ENCODE measurements around the gene CNTN5.

The CNTN5 gene

DNA sequence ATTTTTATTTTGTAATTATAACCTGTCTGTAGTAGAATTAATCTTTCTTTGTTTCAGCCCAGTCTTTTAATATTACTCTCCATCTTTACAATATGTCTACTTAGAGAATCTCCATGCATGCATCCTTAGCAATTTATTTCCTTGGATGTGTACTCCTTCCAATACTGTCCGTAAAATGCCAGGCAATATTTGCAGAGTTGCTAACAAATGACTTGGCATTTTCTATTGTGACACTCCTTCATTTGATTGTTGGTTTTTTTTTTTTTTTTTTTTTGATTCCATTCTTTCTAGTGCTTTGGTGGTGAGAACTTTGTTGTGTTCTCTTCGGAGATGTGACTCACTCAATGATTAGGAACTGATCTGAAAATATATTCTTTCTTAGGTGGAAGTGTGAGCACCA, 220.3 kb downstream of the CNTN5 start:
- no peak for DNase-seq (ENCODE audit: low spot score)
- in situ Hi-C loops (cut with MboI; ENCODE audit: low sequenced_read_pairs, unreplicated experiment) = no loop called here
- TF ChIP-seq, protein P1, sequence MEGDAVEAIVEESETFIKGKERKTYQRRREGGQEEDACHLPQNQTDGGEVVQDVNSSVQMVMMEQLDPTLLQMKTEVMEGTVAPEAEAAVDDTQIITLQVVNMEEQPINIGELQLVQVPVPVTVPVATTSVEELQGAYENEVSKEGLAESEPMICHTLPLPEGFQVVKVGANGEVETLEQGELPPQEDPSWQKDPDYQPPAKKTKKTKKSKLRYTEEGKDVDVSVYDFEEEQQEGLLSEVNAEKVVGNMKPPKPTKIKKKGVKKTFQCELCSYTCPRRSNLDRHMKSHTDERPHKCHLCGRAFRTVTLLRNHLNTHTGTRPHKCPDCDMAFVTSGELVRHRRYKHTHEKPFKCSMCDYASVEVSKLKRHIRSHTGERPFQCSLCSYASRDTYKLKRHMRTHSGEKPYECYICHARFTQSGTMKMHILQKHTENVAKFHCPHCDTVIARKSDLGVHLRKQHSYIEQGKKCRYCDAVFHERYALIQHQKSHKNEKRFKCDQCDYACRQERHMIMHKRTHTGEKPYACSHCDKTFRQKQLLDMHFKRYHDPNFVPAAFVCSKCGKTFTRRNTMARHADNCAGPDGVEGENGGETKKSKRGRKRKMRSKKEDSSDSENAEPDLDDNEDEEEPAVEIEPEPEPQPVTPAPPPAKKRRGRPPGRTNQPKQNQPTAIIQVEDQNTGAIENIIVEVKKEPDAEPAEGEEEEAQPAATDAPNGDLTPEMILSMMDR (IDR thresholded peaks at IDR 0.05; ENCODE audit: borderline replicate concordance, control extremely low read depth, extremely low read depth, insufficient read depth, missing control alignments) = no peak

DNA sequence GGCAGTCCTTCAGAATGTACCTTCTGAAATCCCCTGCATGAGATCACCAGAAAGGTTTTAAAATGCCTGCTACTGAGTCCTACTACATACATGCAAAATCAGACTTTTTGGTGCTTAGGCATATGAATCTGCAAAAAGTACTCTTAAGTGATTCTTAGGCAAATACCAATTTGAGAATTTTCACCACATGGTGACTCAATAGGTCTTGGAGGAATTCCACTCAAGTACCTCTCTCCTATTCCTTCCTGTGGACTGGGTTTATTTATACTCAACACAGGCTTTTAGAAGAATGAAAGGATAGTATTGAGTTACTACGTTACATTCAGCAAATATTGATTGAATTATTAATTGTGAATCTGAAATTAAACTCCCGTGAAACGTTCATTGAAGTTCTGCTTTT, 223.9 kb downstream of the CNTN5 start:
- TF ChIP-seq, protein P1 (IDR thresholded peaks at IDR 0.05; ENCODE audit: borderline replicate concordance, control extremely low read depth, extremely low read depth, insufficient read depth, missing control alignments) = no peak
- in situ Hi-C loops (cut with MboI; ENCODE audit: low sequenced_read_pairs, unreplicated experiment) = no loop called here
- DNase-seq (ENCODE audit: low spot score) = no peak

DNA sequence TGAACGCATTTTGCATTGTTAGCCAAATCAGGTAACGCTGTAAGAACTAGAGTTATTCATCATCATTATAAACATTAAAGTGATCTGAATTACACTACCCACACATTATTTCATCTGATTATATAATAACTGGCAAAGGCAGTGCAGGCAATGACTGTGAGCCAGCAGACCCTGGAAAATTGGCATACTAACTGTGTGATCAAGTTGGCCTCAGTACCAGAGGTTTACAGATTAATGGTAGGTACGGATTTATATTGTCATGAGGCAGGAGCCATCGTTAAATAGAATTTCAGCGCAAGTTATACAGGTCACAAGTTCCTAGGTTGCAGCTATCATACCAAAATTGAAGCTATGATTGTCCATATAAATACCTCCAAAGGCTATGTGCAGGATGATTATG, 225.4 kb downstream of the CNTN5 start:
- no peak for DNase-seq (ENCODE audit: low spot score)
- TF ChIP-seq, protein P1 (IDR thresholded peaks at IDR 0.05; ENCODE audit: borderline replicate concordance, control extremely low read depth, extremely low read depth, insufficient read depth, missing control alignments) = no peak
- in situ Hi-C loops (cut with MboI; ENCODE audit: low sequenced_read_pairs, unreplicated experiment) = no loop called here

DNA sequence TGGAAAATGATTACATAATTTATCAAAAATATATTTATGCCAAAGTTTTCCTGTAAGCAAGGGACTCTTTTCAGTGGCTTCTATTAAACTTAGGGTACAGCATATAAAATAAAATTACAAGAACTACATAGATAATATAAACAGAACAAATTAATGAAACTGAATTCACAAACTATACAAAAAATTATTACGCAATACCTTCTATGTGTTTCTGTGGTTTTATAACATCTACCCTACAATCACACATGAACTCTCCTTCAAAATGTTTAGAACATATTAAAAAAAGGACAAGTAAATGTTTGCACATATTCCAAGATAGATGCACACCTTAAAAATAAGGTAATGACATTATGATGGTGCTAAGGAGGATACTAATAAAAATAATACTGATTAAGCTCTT, 235.9 kb downstream of the CNTN5 start:
- no peak for DNase-seq (ENCODE audit: low spot score)
- TF ChIP-seq, protein P1 (IDR thresholded peaks at IDR 0.05; ENCODE audit: borderline replicate concordance, control extremely low read depth, extremely low read depth, insufficient read depth, missing control alignments) = no peak
- in situ Hi-C loops (cut with MboI; ENCODE audit: low sequenced_read_pairs, unreplicated experiment) = no loop called here

DNA sequence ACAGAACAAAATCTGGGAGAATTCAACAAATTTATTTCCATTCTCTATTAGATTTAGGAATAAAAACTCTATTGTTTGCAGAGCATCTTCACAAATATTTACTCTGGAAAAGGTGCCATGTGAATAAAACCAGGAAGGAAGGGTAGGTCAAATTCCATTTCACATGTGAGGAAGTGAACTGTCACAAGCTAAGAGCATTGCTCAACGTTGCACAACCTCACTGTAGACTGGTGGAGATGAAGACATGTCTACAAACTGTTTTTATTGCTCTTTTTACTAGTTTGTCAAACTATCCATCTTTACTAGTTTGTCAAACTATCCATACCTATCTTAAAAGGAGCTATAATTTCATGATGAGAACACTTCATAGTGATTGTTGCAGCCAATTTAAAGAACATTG, 236.4 kb downstream of the CNTN5 start:
- TF ChIP-seq, protein P1 (IDR thresholded peaks at IDR 0.05; ENCODE audit: borderline replicate concordance, control extremely low read depth, extremely low read depth, insufficient read depth, missing control alignments) = no peak
- in situ Hi-C loops (cut with MboI; ENCODE audit: low sequenced_read_pairs, unreplicated experiment) = no loop called here
- no peak for DNase-seq (ENCODE audit: low spot score)

DNA sequence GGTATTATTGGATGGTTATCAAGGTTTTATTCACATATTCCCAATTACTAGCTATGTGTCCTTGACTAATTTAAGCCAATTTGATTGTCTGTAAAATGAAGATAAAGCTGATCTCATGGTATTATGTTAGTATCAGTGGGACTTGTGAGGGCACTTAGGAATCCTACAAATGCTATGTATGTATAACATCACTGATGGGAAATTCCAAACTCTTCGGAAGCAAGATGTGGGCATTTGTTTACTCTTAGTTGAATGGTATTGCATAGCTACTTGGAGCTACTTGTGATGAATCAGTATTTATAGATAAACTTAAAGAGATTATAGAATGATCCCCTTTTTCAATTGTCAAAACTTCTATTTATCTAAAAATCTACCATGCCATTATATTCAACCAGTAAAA, 239.9 kb downstream of the CNTN5 start:
- TF ChIP-seq, protein P1 (IDR thresholded peaks at IDR 0.05; ENCODE audit: borderline replicate concordance, control extremely low read depth, extremely low read depth, insufficient read depth, missing control alignments) = no peak
- in situ Hi-C loops (cut with MboI; ENCODE audit: low sequenced_read_pairs, unreplicated experiment) = no loop called here
- no peak for DNase-seq (ENCODE audit: low spot score)

DNA sequence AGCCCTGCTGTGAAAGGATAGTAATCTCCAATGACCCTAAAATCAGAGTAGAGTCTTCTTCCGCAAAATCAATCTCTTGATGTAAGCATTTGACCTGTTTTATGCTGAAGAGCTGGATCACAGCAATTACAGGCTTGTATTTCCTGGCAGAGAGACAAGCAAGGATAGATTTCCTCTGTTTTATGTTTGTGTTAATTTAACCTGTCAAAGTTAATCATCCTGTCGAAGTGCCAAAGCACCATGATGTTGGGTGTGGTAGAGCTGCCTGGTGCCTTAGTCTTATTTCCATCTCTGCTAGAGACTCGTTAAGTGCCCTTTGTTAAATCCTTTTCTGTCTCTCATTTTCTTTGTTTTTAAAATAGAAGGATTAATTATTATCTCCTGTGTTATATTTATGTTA, 248.1 kb downstream of the CNTN5 start:
- no peak for DNase-seq (ENCODE audit: low spot score)
- TF ChIP-seq, protein P1 (IDR thresholded peaks at IDR 0.05; ENCODE audit: borderline replicate concordance, control extremely low read depth, extremely low read depth, insufficient read depth, missing control alignments) = no peak
- in situ Hi-C loops (cut with MboI; ENCODE audit: low sequenced_read_pairs, unreplicated experiment) = no loop called here
